ENCODE data around the gene EVI5.

The EVI5 gene

DNA sequence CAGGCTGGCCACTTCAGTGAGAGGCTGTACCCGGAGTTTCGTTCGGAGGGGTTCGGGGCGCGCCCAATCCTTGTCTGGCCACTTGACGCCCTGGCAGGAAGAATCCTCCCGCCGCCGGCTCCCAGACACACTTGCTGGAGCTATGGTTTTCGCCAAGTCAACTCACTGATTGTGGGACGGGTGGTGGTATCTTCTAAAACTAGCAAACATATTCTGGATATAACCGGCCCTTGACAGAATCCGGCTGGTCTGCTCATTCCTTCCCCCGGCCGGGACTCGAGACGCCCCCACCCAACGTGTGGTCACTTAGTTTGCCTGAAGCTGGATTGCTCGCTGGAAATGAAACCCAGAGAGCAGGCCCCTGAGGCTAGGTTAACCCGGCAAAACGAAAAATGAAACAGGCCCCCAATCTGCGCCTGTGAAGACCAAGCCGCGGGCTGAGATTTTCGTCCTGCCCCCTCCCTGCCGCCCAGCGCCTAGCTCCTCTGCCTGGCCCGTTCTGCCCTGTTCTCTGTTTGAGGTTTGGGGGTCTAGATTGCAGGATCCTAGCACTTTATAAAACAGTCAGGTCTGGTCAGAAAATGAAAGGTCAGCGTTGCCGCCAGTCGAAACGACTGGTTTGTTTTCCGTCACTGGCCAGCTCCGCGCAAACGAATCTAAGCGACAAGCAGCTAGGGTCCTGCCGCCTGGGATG, 302.8 kb downstream of the EVI5 start:
- Histone ChIP-seq H3K9me3 (ENCODE audit: control insufficient read depth, low read length) (no peaks in the 10 kb centered on the region), H3K4me3 (ENCODE audit: low read length) (no peak overlapping the region), H3K36me3 (ENCODE audit: control insufficient read depth, insufficient read depth, low read length) (no peaks in the 10 kb centered on the region), H3K4me1 (ENCODE audit: control insufficient read depth, insufficient read depth, low read length) (peaks cover 48% of the 10 kb centered on the region), H3K9ac (ENCODE audit: low read length) (no peak overlapping the region), H3K27me3 (ENCODE audit: control insufficient read depth, insufficient read depth, low read length) (peaks cover 89% of the 10 kb centered on the region)

GRCh38 chr1:92481599-92481925, 303.3 kb downstream of the EVI5 start:
- Histone ChIP-seq H3K9me3 (ENCODE audit: control insufficient read depth, low read length) (no peaks in the 10 kb centered on the region), H3K4me3 (ENCODE audit: low read length) (no peak overlapping the region), H3K27me3 (ENCODE audit: control insufficient read depth, insufficient read depth, low read length) (peaks cover 83% of the 10 kb centered on the region), H3K36me3 (ENCODE audit: control insufficient read depth, insufficient read depth, low read length) (no peaks in the 10 kb centered on the region), H3K4me1 (ENCODE audit: control insufficient read depth, insufficient read depth, low read length) (peaks cover 48% of the 10 kb centered on the region), H3K9ac (ENCODE audit: low read length) (no peak overlapping the region)

DNA sequence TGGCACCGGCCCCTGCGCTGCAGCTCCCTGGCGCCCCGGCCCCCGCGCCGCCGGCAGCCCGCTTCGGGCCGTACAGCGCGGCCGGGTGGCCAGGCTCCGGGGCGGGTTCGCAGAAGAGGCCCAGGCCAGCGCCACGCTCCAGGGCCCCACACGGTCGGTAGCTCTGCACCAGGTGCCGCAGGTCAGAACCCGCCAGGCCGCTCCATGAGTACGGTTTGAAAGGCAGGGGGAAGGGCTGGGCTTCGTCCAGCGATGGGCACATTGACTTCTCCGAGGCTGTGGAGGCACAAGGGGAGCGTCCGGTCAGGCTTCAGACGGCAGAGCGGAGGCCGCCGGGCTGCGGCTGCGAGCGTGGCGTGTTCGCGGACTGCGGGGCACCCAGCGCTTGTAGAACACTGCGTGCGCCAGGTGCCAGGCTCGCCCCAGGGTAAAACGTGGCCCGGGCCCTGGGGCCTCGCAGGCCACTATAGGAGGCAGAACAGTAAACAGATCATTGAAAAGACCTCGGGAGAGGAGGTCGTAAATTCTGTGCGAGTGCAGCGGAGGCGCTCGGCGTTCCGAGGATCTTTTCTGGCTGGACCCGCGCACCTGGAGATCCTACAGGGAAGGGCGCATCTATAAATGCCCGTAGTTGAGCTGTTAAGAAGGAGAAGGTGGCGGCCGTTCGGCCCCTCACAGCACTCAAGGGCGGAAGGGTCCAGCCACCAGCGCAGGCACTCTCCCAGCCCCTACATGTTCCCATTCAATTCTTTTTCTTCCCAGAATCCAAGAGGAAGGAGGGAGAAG, 303.9 kb downstream of the EVI5 start:
- H3K4me1 ChIP-seq (ENCODE audit: control insufficient read depth, insufficient read depth, low read length) = peaks cover 48% of the 10 kb centered on the region
- H3K27me3 ChIP-seq (ENCODE audit: control insufficient read depth, insufficient read depth, low read length) = peaks cover 84% of the 10 kb centered on the region
- H3K4me3 ChIP-seq (ENCODE audit: low read length) = no peak overlapping the region

GRCh38 chr1:92480200-92480812, 304.6 kb downstream of the EVI5 start:
- Histone ChIP-seq H3K9me3 (ENCODE audit: control insufficient read depth, low read length) (no peaks in the 10 kb centered on the region), H3K27me3 (ENCODE audit: control insufficient read depth, insufficient read depth, low read length) (peaks cover 80% of the 10 kb centered on the region), H3K36me3 (ENCODE audit: control insufficient read depth, insufficient read depth, low read length) (no peaks in the 10 kb centered on the region), H3K4me1 (ENCODE audit: control insufficient read depth, insufficient read depth, low read length) (peaks cover 44% of the 10 kb centered on the region), H3K9ac (ENCODE audit: low read length) (no peak overlapping the region), H3K4me3 (ENCODE audit: low read length) (no peak overlapping the region)

More for the DNA sequence above, 303.9 kb downstream of the EVI5 start:
- Histone ChIP-seq H3K36me3 (ENCODE audit: control insufficient read depth, insufficient read depth, low read length) (no peaks in the 10 kb centered on the region), H3K9me3 (ENCODE audit: control insufficient read depth, low read length) (no peaks in the 10 kb centered on the region), H3K9ac (ENCODE audit: low read length) (no peak overlapping the region)

DNA sequence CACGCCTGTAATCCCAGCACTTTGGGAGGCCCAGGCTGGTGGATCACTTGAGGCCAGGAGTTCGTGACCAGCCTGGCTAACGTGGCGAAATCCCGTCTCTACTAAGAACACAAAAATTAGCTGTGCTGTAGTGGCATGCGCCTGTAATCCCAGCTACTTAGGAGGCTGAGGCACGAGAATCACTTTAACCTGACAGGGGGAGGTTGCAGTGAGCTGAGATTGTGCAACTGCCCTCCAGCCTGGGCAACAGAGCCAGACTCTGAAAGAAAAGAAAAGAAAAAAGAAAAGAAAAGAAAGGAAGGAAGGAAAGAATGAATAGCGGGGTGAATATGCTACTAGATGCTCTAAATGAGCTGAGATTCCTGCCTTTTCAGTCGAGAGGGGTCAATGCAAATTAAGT, 305.3 kb downstream of the EVI5 start:
- no peak overlapping the region for H3K4me3 ChIP-seq (ENCODE audit: low read length)
- H3K27me3 ChIP-seq (ENCODE audit: control insufficient read depth, insufficient read depth, low read length) = peaks cover 73% of the 10 kb centered on the region
- H3K36me3 ChIP-seq (ENCODE audit: control insufficient read depth, insufficient read depth, low read length) = no peaks in the 10 kb centered on the region
- H3K9me3 ChIP-seq (ENCODE audit: control insufficient read depth, low read length) = no peaks in the 10 kb centered on the region
- H3K9ac ChIP-seq (ENCODE audit: low read length) = no peak overlapping the region
- H3K4me1 ChIP-seq (ENCODE audit: control insufficient read depth, insufficient read depth, low read length) = peaks cover 36% of the 10 kb centered on the region

GRCh38 chr1:92478393-92478792, 306.5 kb downstream of the EVI5 start:
- no peak overlapping the region for H3K4me3 ChIP-seq (ENCODE audit: low read length)
- H3K27me3 ChIP-seq (ENCODE audit: control insufficient read depth, insufficient read depth, low read length) = peaks cover 61% of the 10 kb centered on the region
- H3K9me3 ChIP-seq (ENCODE audit: control insufficient read depth, low read length) = no peaks in the 10 kb centered on the region
- H3K9ac ChIP-seq (ENCODE audit: low read length) = no peak overlapping the region
- H3K36me3 ChIP-seq (ENCODE audit: control insufficient read depth, insufficient read depth, low read length) = no peaks in the 10 kb centered on the region
- peaks cover 27% of the 10 kb centered on the region for H3K4me1 ChIP-seq (ENCODE audit: control insufficient read depth, insufficient read depth, low read length)

DNA sequence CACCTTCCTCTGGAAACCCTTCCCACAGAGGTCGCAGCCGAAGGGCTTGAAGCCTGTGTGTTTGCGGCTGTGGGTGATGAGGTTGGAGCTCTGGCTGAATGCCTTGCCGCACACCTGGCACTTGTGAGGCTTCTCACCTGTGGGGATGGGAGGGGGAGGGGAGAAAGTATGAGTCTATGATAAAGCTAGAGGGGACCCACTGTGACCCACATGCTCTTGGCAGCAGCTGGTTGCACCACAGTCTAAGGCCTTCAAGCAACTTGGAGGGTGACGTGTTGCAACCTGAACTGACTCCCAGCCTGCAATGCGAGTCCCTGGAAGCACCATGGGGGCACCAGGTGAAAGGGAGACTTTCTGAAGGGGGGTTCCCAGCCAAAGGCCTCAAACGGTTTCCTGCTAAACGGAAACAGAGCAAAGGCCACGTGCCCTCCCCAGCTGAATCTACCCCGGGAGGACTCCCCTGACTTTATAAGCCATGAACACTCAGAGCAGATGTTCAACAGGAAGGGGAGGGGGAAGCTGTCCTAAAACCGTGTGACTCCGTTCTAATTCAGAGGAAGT, 308.8 kb downstream of the EVI5 start:
- no peaks in the 10 kb centered on the region for H3K9me3 ChIP-seq (ENCODE audit: control insufficient read depth, low read length)
- no peak overlapping the region for H3K9ac ChIP-seq (ENCODE audit: low read length)
- H3K4me3 ChIP-seq (ENCODE audit: low read length) = no peak overlapping the region

DNA sequence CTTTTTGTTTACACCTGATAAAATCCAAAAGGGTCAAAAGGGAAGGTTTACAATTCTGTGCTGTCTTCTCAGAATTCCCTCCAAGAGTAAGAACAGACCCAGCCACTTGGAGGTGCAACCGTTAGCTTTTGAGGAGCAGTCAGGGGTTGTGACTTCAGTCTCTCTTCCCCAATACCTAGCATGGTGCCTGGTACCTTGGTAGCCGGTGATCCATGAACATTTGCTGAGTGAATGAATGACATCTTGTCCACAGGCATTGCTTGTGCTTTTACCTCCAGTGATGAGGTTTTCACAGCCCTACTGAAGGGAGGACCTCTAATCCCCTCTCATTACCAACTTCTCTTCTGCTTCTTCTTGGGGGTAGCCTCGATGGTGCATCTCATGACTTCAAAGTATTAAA, 309.9 kb downstream of the EVI5 start:
- Histone ChIP-seq H3K9me3 (ENCODE audit: control insufficient read depth, low read length) (no peaks in the 10 kb centered on the region), H3K27me3 (ENCODE audit: control insufficient read depth, insufficient read depth, low read length) (peaks cover 27% of the 10 kb centered on the region), H3K36me3 (ENCODE audit: control insufficient read depth, insufficient read depth, low read length) (no peaks in the 10 kb centered on the region), H3K4me1 (ENCODE audit: control insufficient read depth, insufficient read depth, low read length) (no peaks in the 10 kb centered on the region), H3K4me3 (ENCODE audit: low read length) (no peak overlapping the region), H3K9ac (ENCODE audit: low read length) (no peak overlapping the region)

More for the DNA sequence above, 308.8 kb downstream of the EVI5 start:
- Histone ChIP-seq H3K4me1 (ENCODE audit: control insufficient read depth, insufficient read depth, low read length) (peaks cover 4% of the 10 kb centered on the region), H3K27me3 (ENCODE audit: control insufficient read depth, insufficient read depth, low read length) (peaks cover 38% of the 10 kb centered on the region), H3K36me3 (ENCODE audit: control insufficient read depth, insufficient read depth, low read length) (no peaks in the 10 kb centered on the region)

DNA sequence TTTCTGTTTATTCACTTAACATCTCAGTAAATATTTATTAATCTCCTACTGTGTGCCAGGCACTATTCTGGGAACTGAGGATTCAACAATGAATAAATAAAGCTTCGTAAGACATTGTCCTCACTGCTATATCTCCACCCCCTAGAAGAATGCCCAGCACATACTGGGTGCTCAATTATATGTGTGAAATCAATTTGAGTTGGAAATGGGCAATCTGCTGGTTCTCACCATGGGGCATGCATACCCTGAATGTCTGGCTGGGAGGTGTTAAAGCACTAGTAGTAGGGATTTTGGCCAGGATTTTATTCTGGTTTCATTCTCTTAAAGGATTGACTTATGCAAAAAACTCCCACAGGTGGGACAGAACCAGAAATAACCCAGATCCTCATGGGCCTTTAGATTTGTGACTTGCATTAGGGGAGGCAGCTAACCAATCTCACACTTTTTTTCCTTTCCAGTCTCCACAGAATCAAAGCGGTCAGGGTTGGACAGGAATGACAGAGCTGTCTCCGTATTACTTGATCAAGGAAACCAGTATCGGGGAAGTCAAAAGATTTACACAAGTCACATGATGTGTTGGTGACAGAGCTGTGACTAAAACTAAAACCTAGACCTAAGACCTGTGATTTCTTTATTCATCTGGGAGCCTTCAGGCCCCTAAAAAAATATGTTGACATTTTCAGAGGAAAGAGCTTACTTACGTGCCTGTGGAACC, 311.0 kb downstream of the EVI5 start:
- Histone ChIP-seq H3K4me3 (ENCODE audit: low read length) (no peak overlapping the region), H3K4me1 (ENCODE audit: control insufficient read depth, insufficient read depth, low read length) (no peaks in the 10 kb centered on the region)

GRCh38 chr1:92470216-92470615, 314.7 kb downstream of the EVI5 start:
- no peaks in the 10 kb centered on the region for H3K9me3 ChIP-seq (ENCODE audit: control insufficient read depth, low read length)

More for the DNA sequence above, 311.0 kb downstream of the EVI5 start:
- Histone ChIP-seq H3K9ac (ENCODE audit: low read length) (no peak overlapping the region), H3K36me3 (ENCODE audit: control insufficient read depth, insufficient read depth, low read length) (no peaks in the 10 kb centered on the region), H3K9me3 (ENCODE audit: control insufficient read depth, low read length) (no peaks in the 10 kb centered on the region), H3K27me3 (ENCODE audit: control insufficient read depth, insufficient read depth, low read length) (peaks cover 16% of the 10 kb centered on the region)

GRCh38 chr1:92466683-92467352, 318.1 kb downstream of the EVI5 start:
- Histone ChIP-seq H3K4me1 (ENCODE audit: control insufficient read depth, insufficient read depth, low read length) (no peaks in the 10 kb centered on the region), H3K36me3 (ENCODE audit: control insufficient read depth, insufficient read depth, low read length) (no peaks in the 10 kb centered on the region), H3K9ac (ENCODE audit: low read length) (no peak overlapping the region), H3K4me3 (ENCODE audit: low read length) (no peak overlapping the region), H3K27me3 (ENCODE audit: control insufficient read depth, insufficient read depth, low read length) (no peaks in the 10 kb centered on the region), H3K9me3 (ENCODE audit: control insufficient read depth, low read length) (no peaks in the 10 kb centered on the region)

More at GRCh38 chr1:92470216-92470615, 314.7 kb downstream of the EVI5 start:
- Histone ChIP-seq H3K4me3 (ENCODE audit: low read length) (no peak overlapping the region), H3K27me3 (ENCODE audit: control insufficient read depth, insufficient read depth, low read length) (no peaks in the 10 kb centered on the region), H3K9ac (ENCODE audit: low read length) (no peak overlapping the region), H3K36me3 (ENCODE audit: control insufficient read depth, insufficient read depth, low read length) (no peaks in the 10 kb centered on the region), H3K4me1 (ENCODE audit: control insufficient read depth, insufficient read depth, low read length) (no peaks in the 10 kb centered on the region)

All from mucosa of stomach (tissue), 1 donor.